GF-D8 (cell line): ENCODE results near the gene PKD1L1.
"Not testable (repeated sequence)": the region's sequence is repeated elsewhere in the genome, so short reads cannot be mapped to it uniquely, and the experiment has no call there.

Experiments used
- DNase-seq: peaks from one replicate; lab custom pipeline; 2025; lab: John Stamatoyannopoulos, UW

PKD1L1 gene

GRCh38 chr7:47816647-47817046 lies 131.6 kb downstream of the PKD1L1 start:
- DNase-seq, result no peak

GRCh38 chr7:47815867-47816266 lies 132.4 kb downstream of the PKD1L1 start:
- DNase-seq, result no peak

- DNase-seq, result no peak
Measured at GRCh38 chr7:47814905-47815613, 133.2 kb downstream of the PKD1L1 start.

GRCh38 chr7:47813620-47814260 lies 134.5 kb downstream of the PKD1L1 start:
- no peak for DNase-seq

DNA sequence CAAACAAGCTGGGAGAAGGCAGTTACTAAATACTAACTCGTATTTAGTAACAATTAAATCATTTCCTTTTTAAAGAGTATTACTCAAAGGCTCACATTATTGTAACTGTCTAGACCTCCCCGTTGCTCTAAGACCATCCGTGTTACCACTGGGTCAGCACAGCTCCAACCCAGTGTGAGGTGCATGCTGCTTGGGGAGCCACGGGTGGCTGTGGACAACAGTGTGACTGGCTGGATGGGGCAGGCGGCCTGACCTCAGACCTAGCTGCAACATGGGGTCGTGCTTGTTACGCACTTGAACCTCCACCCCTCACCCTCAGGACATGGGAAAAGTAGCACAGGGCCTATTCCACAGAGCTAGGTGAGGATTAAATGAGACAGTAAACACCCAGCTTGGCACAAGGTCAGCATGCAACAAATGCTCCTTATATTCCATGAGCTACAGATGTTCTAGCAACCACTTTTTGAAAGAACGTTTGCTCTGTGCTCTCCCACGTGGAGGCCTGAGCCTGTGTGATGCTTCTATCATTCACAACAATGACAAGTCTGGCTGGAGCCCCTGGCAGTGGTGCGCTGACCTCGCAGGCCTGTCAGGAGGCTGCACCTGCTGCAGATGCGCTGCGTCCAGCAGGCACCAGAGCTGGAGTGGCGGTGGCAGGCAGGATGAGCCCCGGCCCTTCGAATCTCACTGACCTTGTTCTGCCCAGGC lies 135.7 kb downstream of the PKD1L1 start:
- no peak for DNase-seq

DNA sequence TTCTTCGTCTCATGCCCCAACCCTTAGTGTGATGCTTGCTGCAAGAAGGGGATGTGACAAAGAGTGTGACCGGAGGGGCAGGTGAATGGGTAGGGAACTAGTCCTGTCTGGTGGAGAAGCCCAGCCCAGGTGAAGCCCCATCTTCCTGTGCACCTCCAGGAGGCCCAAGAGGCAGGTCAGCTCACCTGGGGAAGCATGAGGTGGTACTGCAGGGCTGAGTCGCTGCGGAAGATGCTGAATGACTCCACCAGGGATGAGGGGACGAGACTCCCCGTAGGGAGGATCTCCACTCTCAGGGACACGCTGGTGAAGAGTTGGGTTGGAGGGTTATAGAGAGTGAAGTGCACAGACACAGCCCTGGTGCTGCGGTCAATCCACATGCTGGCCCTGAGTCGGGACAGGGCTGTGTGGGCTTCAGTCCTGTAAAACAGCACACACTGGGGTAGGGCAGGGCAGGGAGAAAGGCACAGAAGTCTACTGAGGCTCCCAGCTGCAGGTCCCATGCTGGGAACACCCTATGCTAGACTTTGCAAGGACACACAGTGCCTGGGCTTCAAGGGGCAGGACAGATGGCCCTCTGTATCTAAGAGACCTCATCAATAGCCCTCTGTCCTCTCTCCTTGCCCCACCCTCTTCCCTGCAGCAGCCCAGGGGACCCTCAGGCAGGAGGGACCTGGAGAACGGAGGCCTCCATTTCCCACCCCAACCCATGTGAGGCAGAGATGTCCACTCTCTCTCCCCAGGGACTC lies 136.5 kb downstream of the PKD1L1 start:
- no peak for DNase-seq

GRCh38 chr7:47809387-47809786 lies 138.9 kb downstream of the PKD1L1 start:
- no peak for DNase-seq

DNA sequence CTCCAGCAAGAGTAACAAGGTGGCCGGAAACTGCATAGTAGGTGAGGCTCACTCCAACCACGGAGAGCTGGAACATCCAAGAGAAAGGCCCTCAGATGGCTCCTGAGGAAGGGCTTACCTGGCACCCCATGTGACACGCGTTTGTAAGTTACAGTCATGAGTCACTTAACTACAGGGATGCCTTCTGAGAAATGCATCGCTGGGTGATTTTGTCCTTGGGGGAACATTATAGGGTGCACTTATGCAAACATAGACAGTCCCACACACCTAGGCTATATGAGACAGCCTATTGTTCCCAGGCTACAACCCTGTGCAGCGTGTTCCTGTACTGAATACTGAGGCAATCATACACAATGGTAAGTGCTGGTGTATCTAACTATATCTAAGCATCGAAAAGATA lies 139.9 kb downstream of the PKD1L1 start:
- DNase-seq, result no peak

- no peak for DNase-seq
Measured at GRCh38 chr7:47807756-47808155, 140.5 kb downstream of the PKD1L1 start.

DNA sequence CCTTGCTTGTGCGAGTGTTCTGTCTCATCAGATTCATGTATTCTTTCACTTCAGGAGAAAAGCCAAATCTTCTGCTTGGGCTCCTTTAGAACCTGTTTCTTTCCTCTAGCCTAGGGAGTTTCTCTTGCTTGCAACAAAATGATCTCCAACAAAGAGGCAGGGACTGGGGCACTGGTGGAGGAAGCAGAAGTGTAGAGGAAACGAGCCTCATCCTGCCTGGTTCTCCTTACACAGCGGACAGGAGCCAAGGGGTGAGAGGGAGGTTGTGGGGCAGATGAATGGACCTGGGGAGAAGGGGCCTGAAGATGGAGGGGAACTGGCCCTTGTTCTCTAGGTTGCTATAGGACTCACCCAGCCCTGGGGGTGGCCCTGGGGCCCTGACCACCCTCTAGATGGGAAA lies 141.1 kb downstream of the PKD1L1 start:
- no peak for DNase-seq

DNA sequence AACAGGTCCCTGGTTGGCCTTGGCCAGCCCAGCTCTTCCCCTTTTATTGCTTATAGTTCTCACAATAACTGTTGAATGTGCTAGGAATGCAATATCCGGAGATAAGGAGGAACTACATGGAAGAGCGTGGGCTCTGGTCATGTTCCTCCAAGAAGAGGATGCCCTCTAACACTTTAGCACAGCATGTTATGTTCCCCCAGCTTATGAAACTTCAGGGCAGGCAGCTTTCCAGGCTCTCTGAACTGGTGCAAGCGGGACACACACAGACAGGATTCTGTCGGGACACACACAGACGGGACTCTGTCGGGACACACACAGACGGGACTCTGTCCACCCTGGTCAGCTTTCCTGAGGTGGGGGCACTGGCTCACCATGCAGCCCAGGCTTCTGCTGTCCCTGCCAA lies 141.6 kb downstream of the PKD1L1 start:
- DNase-seq, result no peak

DNA sequence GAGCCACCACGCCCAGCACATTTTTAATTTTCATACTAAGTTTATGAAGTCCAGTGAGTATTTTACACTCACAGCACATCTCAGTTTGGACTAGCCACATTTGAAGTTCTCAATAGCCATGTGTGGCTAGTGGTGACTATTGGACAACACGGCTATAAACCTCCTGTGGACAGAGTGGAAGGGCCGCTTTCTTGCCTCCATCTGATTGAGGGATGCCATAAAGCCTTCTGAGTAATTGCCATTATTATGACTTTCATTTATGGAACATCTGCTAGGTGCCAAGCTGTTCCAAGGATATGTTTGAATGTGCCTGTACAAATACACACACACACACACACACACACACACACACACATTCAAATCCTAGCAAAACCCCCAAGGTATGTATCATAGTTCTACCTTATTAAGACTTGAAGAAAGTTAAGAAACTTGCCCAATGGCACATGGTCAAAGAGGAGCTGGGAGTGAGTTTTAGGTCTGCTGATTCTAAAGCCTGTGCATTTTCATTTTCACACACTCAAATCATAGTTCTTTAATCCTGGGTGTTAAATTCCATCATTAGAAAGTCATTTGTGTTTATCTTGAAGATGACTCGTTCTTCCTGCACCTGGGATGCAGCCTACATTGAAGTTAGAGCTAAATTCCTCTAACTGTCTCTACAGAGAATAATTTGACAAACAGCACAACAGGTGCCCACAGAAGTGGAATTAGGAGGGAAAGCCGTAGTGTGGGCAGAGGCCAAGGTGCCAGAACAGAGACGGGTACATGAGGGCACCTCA lies 143.3 kb downstream of the PKD1L1 start:
- no peak for DNase-seq

GRCh38 chr7:47803846-47804245 lies 144.4 kb downstream of the PKD1L1 start:
- DNase-seq, result no peak

DNA sequence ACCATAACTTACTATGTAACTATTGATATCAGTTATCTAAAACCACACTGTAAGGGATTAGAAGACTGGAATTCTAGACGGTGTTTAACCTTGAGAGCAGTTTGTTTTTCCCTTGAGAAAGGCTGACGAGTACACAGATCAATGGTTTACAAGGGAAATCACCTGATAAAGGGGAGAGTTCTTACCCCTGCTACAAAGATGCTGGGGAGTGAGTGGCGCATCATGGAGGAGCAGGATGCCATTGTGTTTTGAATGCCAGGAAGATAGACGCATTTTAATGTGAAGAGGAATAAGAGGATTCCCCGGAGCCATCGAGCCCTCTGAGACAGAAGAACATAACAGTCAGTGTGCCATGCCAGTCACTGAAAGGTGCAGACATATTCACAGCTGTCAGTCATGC lies 145.2 kb downstream of the PKD1L1 start:
- DNase-seq, result no peak

GRCh38 chr7:47801423-47801822 lies 146.8 kb downstream of the PKD1L1 start:
- no peak for DNase-seq

- DNase-seq, result no peak
Measured at GRCh38 chr7:47799524-47799923, 148.7 kb downstream of the PKD1L1 start.

GRCh38 chr7:47796347-47796746 lies 151.9 kb downstream of the PKD1L1 start:
- no peak for DNase-seq

DNA sequence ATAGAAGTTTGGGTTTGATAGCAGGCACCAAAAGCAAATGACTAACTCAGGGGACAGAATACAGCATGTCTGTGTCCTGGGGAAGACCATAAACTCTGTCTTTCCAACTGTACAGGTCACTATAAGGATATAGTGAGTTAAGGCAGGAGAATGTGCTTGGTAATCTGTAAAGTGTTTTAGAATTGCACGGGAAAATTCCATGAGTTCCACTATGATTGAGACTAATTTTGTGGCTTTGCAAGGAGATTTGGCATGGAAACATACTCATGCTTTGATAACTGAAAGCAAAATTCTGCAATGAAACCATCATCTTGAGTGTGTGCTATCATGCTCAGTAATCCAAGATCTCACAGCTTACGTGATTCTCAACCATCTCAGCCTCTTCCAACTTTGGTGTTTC lies 152.6 kb downstream of the PKD1L1 start:
- DNase-seq, result no peak

GRCh38 chr7:47795126-47795525 lies 153.1 kb downstream of the PKD1L1 start:
- not testable (repeated sequence) for DNase-seq

DNA sequence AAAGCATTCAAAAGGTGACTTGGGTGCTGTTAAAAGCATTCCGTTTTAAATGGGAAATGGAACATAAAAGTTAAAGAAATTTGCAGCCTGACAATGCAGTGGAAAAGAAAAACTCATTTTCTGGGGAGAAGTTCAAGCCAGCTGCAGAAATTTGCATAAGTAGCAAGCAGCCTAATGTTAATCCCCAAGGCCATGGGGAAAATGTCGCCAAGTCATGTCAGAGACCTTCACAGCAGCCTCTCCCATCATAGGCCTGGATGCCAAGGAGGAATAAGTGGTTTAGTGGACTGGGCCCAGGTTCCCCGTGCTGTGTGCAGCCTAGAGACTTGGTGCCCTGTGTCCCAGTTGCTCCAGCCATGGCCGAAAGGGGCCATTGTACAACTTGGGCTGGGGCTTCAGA lies 154.2 kb downstream of the PKD1L1 start:
- no peak for DNase-seq

DNA sequence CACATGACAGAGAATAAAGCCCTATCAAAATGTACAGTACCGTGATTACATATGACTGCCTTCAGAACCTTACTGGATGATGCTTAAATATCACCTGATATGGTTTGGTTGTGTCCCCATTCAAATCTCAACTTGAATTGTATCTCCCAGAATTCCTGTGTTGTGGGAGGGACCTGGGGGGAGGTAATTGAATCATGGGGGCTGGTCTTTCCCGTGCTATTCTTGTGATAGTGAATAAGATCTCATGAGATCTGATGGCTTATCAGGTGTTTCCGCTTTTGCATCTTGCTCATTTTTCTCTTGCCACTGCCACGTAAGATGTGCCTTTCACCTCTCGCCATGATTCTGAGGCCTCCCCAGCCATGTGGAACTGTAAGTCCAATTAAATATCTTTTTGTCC lies 155.1 kb downstream of the PKD1L1 start:
- not testable (repeated sequence) for DNase-seq
